K562 (cell line): ENCODE measurements around the gene SLC30A3. TPM values are rescaled to one million over a fixed set of nuclear protein-coding genes. Genes with fewer than 3 reads are reported as not detected.

Experiments used
- BRD4 ChIP-seq: fragments of 200-600 bp; sonication (generic); IDR thresholded peaks from 2 replicates; pipeline ENCODE4 v1.6.1; 2017; ENCODE audit warnings: inconsistent platforms
- EP300 ChIP-seq: IDR thresholded peaks from 2 replicates; pipeline ENCODE4 v1.6.1; 2012; ENCODE audit warnings: low read length, improper control_type of control experiment
- EP400 ChIP-seq: fragments of 450-650 bp; IDR thresholded peaks from 2 replicates; pipeline ENCODE4 v1.6.1; 2017; ENCODE audit warnings: antibody characterized with exemption, mild to moderate bottlenecking, moderate library complexity
- GATA2 ChIP-seq: sonication (generic); formaldehyde crosslinking; IDR thresholded peaks from 2 replicates; pipeline ENCODE4 v1.4.0; 2020; ENCODE audit warnings: mild to moderate bottlenecking, missing genetic modification reagents
- HDGF ChIP-seq: fragments of 450-650 bp; IDR thresholded peaks from 2 replicates; pipeline ENCODE4 v1.6.1; 2016
- HSF4 ChIP-seq: fragments of 250-450 bp; sonication (Bioruptor Pico); IDR thresholded peaks from 2 replicates; pipeline ENCODE4 v2.1.2; 2022; ENCODE audit warnings: mild to moderate bottlenecking, moderate library complexity, borderline replicate concordance
- KDM2B ChIP-seq: fragments of 250-450 bp; sonication (Bioruptor Pico); IDR thresholded peaks from 2 replicates; pipeline ENCODE4 v1.8.0; 2021; ENCODE audit warnings: mild to moderate bottlenecking, moderate library complexity
- LCOR ChIP-seq: sonication (generic); formaldehyde crosslinking; IDR thresholded peaks from 2 replicates; pipeline ENCODE4 v1.8.0; 2022; ENCODE audit warnings: mild to moderate bottlenecking, missing genetic modification reagents
- MCM7 ChIP-seq, 2 experiments: fragments of 450-650 bp; IDR thresholded peaks; 2 replicates each; pipeline ENCODE4 v1.6.1; 2016 to 2018
- MTA1 ChIP-seq: fragments of 450-650 bp; IDR thresholded peaks from 2 replicates; pipeline ENCODE4 v1.6.1; 2017; ENCODE audit warnings: borderline replicate concordance
- NCOR1 ChIP-seq: fragments of 450-650 bp; IDR thresholded peaks from 2 replicates; pipeline ENCODE4 v1.6.1; 2016; ENCODE audit warnings: mild to moderate bottlenecking, moderate library complexity
- PCBP1 ChIP-seq: fragments of 200-400 bp; formaldehyde crosslinking; IDR thresholded peaks from 2 replicates; pipeline ENCODE4 v1.6.1; 2018; ENCODE audit warnings: mild to moderate bottlenecking, low read depth, low read length; ENCODE audit not compliant: poor library complexity, severe bottlenecking
- PCBP2 ChIP-seq: fragments of 200-400 bp; formaldehyde crosslinking; IDR thresholded peaks from 2 replicates; pipeline ENCODE4 v1.6.1; 2018; ENCODE audit warnings: low read length, low read depth, mild to moderate bottlenecking, moderate library complexity; ENCODE audit not compliant: poor library complexity, severe bottlenecking
- POLR2H ChIP-seq: IDR thresholded peaks from 2 replicates; pipeline ENCODE4 v1.6.1; 2016; ENCODE audit warnings: missing genetic modification characterization, low read depth, mild to moderate bottlenecking, control low read depth, missing compliant biosample characterization, moderate library complexity
- PRPF4 ChIP-seq: fragments of 200-400 bp; formaldehyde crosslinking; IDR thresholded peaks from one replicate; pipeline ENCODE4 v1.6.1; 2017; ENCODE audit warnings: low read length, low read depth, mild to moderate bottlenecking; ENCODE audit not compliant: insufficient read depth, poor library complexity, severe bottlenecking
- RBM39 ChIP-seq: fragments of 200-400 bp; formaldehyde crosslinking; optimal IDR thresholded peaks from 2 replicates; pipeline ENCODE3; 2018; ENCODE audit warnings: low read depth, low read length
- SREBF1 ChIP-seq: fragments of 150-350 bp; IDR thresholded peaks from 2 replicates; pipeline ENCODE4 v1.6.1; 2014; ENCODE audit warnings: antibody characterized with exemption, low read depth, low read length, borderline replicate concordance
- TCF7L2 ChIP-seq: fragments of 150-350 bp; IDR thresholded peaks from 2 replicates; pipeline ENCODE4 v1.6.1; 2016; ENCODE audit warnings: low read depth, mild to moderate bottlenecking, low read length, moderate library complexity
- TEAD1 ChIP-seq, 2 experiments: fragments of 450-650 bp in 1 of 2; sonication (generic) in 1 of 2; formaldehyde crosslinking; IDR thresholded peaks; 2 replicates each; pipeline versions ENCODE4 v1.4.0 to v1.8.0; 2020 to 2022; ENCODE audit warnings: mild to moderate bottlenecking in 2 of 2, missing genetic modification reagents in 1 of 2
- TRIM28 ChIP-seq: fragments of 450-650 bp; IDR thresholded peaks from 2 replicates; pipeline ENCODE4 v1.6.1; 2017
- WHSC1 ChIP-seq: IDR thresholded peaks from one replicate; pipeline ENCODE4 v1.6.1; 2012; ENCODE audit warnings: low read length, control low read depth, inconsistent platforms
- ZKSCAN1 ChIP-seq: fragments of 150-350 bp; IDR thresholded peaks from 2 replicates; pipeline ENCODE4 v1.6.1; 2016; ENCODE audit warnings: low read depth, low read length
- ZNF561 ChIP-seq: fragments of 450-650 bp; formaldehyde crosslinking; conservative IDR thresholded peaks from 2 replicates; pipeline ENCODE4 v1.4.0; 2020; ENCODE audit warnings: mild to moderate bottlenecking, moderate library complexity
- ZNF586 ChIP-seq: fragments of 450-650 bp; formaldehyde crosslinking; conservative IDR thresholded peaks from 2 replicates; pipeline ENCODE4 v1.4.0; 2020; ENCODE audit warnings: mild to moderate bottlenecking, moderate library complexity
- polyA plus RNA-seq, 8 experiments: library from polyadenylated mRNA; depleted of rRNA in 4 of 8; stranded (reverse) in 5 of 8; unstranded in 3 of 8; fragments of >200 nt; fragmentation: Nextera tagmentation in 2 of 8; fragmentation: Illumina TruSeq in 1 of 8; extraction: Ambion mirVana in 2 of 8; extraction: Trizol in 1 of 8; gene quantifications; 2 replicates each; pipeline versions ENCODE4 v1.2.1 to v1.2.3, GENCODE V29; 2011 to 2014; ENCODE audit warnings: inconsistent platforms in 1 of 8, missing spikeins in 1 of 8
- total RNA-seq, 7 experiments: library from RNA; depleted of rRNA in 6 of 7; stranded (reverse); fragments of >200 nt in 6 of 7; fragmentation: Illumina TruSeq in 2 of 7; extraction: Trizol in 2 of 7; gene quantifications; 2 replicates each; pipeline versions ENCODE4 v1.2.1 to v1.2.3, GENCODE V29; 2011 to 2021; ENCODE audit warnings: low replicate concordance in 1 of 7
- TF ChIP-seq, protein P1 (sequence below): fragments of 200-800 bp; sonication (Bioruptor generic); IDR thresholded peaks from 2 replicates; pipeline ENCODE4 v1.6.1; 2017; ENCODE audit warnings: missing genetic modification characterization, missing compliant biosample characterization
- TF ChIP-seq, protein P2 (sequence below): fragments of 250-450 bp; sonication (Bioruptor Pico); IDR thresholded peaks from 2 replicates; pipeline ENCODE4 v1.5.0; 2021
- TF ChIP-seq, protein P3 (sequence below): fragments of 450-650 bp; IDR thresholded peaks from 2 replicates; pipeline ENCODE4 v1.6.1; 2016; ENCODE audit warnings: mild to moderate bottlenecking

SLC30A3 gene
- total and polyA plus RNA-seq, 9 of the 15 experiments (the other 6 are each of a cell fraction or from before 2014, with no cell fraction given), result 0.03 to 2.7 (median 0.89) TPM; not detected in 1

GRCh38 chr2:27255187-27255586, 7.7 kb downstream of the SLC30A3 start (continued):
- TF ChIP-seq, protein P1, sequence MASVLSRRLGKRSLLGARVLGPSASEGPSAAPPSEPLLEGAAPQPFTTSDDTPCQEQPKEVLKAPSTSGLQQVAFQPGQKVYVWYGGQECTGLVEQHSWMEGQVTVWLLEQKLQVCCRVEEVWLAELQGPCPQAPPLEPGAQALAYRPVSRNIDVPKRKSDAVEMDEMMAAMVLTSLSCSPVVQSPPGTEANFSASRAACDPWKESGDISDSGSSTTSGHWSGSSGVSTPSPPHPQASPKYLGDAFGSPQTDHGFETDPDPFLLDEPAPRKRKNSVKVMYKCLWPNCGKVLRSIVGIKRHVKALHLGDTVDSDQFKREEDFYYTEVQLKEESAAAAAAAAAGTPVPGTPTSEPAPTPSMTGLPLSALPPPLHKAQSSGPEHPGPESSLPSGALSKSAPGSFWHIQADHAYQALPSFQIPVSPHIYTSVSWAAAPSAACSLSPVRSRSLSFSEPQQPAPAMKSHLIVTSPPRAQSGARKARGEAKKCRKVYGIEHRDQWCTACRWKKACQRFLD (CRISPR knock-in tag), result no peak
- TF ChIP-seq HSF4 (CRISPR knock-in tag) (no peak), PRPF4 (no peak), ZNF561 (CRISPR knock-in tag) (no peak), NCOR1 (peak; percentile 76), EP400 (no peak), WHSC1 (no peak), MTA1 (no peak), GATA2 (CRISPR knock-in tag) (peak; percentile 59; the same call in 1 of the 2 replicates), TRIM28 (no peak), ZNF586 (CRISPR knock-in tag) (no peak), BRD4 (no peak), PCBP2 (no peak), TCF7L2 (no peak), POLR2H (tag) (no peak), PCBP1 (no peak), SREBF1 (no peak), LCOR (0 out of 2 replicates have a peak, but pooled peaks have one; percentile 36), MCM7 (IDR thresholded peaks at IDR 0.05) (no peak), HDGF (no peak), RBM39 (no peak), TEAD1 (CRISPR knock-in tag; IDR thresholded peaks at IDR 0.05) (no peak), KDM2B (no peak), ZKSCAN1 (no peak), EP300 (peak; percentile 67)
- TF ChIP-seq, protein P2, sequence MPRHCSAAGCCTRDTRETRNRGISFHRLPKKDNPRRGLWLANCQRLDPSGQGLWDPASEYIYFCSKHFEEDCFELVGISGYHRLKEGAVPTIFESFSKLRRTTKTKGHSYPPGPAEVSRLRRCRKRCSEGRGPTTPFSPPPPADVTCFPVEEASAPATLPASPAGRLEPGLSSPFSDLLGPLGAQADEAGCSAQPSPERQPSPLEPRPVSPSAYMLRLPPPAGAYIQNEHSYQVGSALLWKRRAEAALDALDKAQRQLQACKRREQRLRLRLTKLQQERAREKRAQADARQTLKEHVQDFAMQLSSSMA (CRISPR knock-in tag), result no peak
- TF ChIP-seq, protein P3, sequence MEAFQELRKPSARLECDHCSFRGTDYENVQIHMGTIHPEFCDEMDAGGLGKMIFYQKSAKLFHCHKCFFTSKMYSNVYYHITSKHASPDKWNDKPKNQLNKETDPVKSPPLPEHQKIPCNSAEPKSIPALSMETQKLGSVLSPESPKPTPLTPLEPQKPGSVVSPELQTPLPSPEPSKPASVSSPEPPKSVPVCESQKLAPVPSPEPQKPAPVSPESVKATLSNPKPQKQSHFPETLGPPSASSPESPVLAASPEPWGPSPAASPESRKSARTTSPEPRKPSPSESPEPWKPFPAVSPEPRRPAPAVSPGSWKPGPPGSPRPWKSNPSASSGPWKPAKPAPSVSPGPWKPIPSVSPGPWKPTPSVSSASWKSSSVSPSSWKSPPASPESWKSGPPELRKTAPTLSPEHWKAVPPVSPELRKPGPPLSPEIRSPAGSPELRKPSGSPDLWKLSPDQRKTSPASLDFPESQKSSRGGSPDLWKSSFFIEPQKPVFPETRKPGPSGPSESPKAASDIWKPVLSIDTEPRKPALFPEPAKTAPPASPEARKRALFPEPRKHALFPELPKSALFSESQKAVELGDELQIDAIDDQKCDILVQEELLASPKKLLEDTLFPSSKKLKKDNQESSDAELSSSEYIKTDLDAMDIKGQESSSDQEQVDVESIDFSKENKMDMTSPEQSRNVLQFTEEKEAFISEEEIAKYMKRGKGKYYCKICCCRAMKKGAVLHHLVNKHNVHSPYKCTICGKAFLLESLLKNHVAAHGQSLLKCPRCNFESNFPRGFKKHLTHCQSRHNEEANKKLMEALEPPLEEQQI, result no peak
